HepG2 (cell line): ENCODE results near the gene CITED2. TPM values are rescaled to one million over a fixed set of nuclear protein-coding genes. Genes with fewer than 3 reads are reported as not detected.

Experiments
- AKNA ChIP-seq: sonication (generic); formaldehyde crosslinking; IDR thresholded peaks from 2 replicates; pipeline ENCODE4 v1.4.0; 2020; ENCODE audit warnings: missing genetic modification reagents, borderline replicate concordance
- ARID3A ChIP-seq: IDR thresholded peaks from 2 replicates; pipeline ENCODE4 v1.6.1; 2012; ENCODE audit warnings: low read depth, low read length, improper control_type of control experiment
- ATRX ChIP-seq: sonication (generic); formaldehyde crosslinking; IDR thresholded peaks from 2 replicates; pipeline ENCODE4 v1.4.0; 2020; ENCODE audit warnings: missing genetic modification reagents, borderline replicate concordance
- BHLHE40 ChIP-seq: IDR thresholded peaks from 2 replicates; pipeline ENCODE4 v1.6.1; 2011; ENCODE audit warnings: low read length, improper control_type of control experiment
- ETV5 ChIP-seq: IDR thresholded peaks from 2 replicates; pipeline ENCODE4 v1.6.1; 2018; ENCODE audit warnings: missing biosample characterization, missing genetic modification reagents, inconsistent platforms, borderline replicate concordance
- KIAA2018 ChIP-seq: sonication (generic); formaldehyde crosslinking; IDR thresholded peaks from 2 replicates; pipeline ENCODE4 v1.5.0; 2020; ENCODE audit warnings: mild to moderate bottlenecking, missing genetic modification reagents, borderline replicate concordance
- KLF6 ChIP-seq: IDR thresholded peaks from 2 replicates; pipeline ENCODE4 v1.8.0; 2016; ENCODE audit warnings: missing biosample characterization, missing genetic modification reagents
- NR2F6 ChIP-seq, 2 experiments: IDR thresholded peaks; 2 replicates each; pipeline ENCODE4 v1.6.1; 2016; ENCODE audit warnings: antibody characterized with exemption in 1 of 2, mild to moderate bottlenecking in 1 of 2
- SRSF1 ChIP-seq: fragments of 200-400 bp; formaldehyde crosslinking; optimal IDR thresholded peaks from 2 replicates; pipeline ENCODE3; 2017; ENCODE audit warnings: mild to moderate bottlenecking, low read depth, low read length, moderate library complexity
- TFAP4 ChIP-seq: sonication (generic); IDR thresholded peaks from 2 replicates; pipeline ENCODE4 v1.6.1; 2016; ENCODE audit warnings: low read depth, borderline replicate concordance
- ZC3H13 ChIP-seq: sonication (generic); formaldehyde crosslinking; IDR thresholded peaks from 2 replicates; pipeline ENCODE4 v1.8.1; 2023; ENCODE audit warnings: mild to moderate bottlenecking, missing genetic modification reagents, moderate library complexity
- ZNF777 ChIP-seq: sonication (generic); formaldehyde crosslinking; IDR thresholded peaks from 2 replicates; pipeline ENCODE4 v1.4.0; 2020; ENCODE audit warnings: missing genetic modification reagents
- ZSCAN31 ChIP-seq: sonication (generic); formaldehyde crosslinking; IDR thresholded peaks from 2 replicates; pipeline ENCODE4 v1.5.0; 2020; ENCODE audit warnings: low read depth, mild to moderate bottlenecking, missing genetic modification reagents
- polyA plus RNA-seq, 8 experiments: library from polyadenylated mRNA; depleted of rRNA in 3 of 8; stranded (reverse) in 7 of 8; unstranded in 1 of 8; fragments of >200 nt; fragmentation: Illumina TruSeq in 4 of 8; extraction: Trizol in 4 of 8; gene quantifications; 2 replicates each; pipeline versions ENCODE4 v1.2.1 to v1.2.3, GENCODE V29; 2011 to 2016; ENCODE audit warnings: low read depth in 4 of 8, missing spikeins in 1 of 8, mixed read lengths in 1 of 8; ENCODE audit not compliant: insufficient read depth in 1 of 8
- total RNA-seq, 5 experiments: library from RNA; depleted of rRNA; stranded (reverse); fragments of >200 nt; fragmentation: Illumina TruSeq; extraction: Trizol; gene quantifications; 2 replicates each; pipeline ENCODE4 v1.2.3, GENCODE V29; 2016; ENCODE audit warnings: low read depth in 1 of 5

Gene CITED2
- total and polyA plus RNA-seq, 2 of the 13 experiments (the other 11 are each of a cell fraction or from before 2014, with no cell fraction given), result 17.6 to 57.2 TPM

GRCh38 chr6:139369568-139370282 is 4.7 kb downstream of the CITED2 start (continued):
- no peak for TF ChIP-seq KIAA2018 (CRISPR knock-in tag)
- TF ChIP-seq BHLHE40, result no peak
- no peak for TF ChIP-seq ZNF777 (CRISPR knock-in tag)
- no peak for TF ChIP-seq SRSF1
- TF ChIP-seq TFAP4, result no peak
- no peak for TF ChIP-seq ZC3H13 (CRISPR knock-in tag)
- TF ChIP-seq AKNA (CRISPR knock-in tag), result no peak
- TF ChIP-seq NR2F6 (IDR thresholded peaks at IDR 0.05), result peak; percentile 67
- peak; percentile 67 for TF ChIP-seq NR2F6 (CRISPR knock-in tag; IDR thresholded peaks at IDR 0.05)
- TF ChIP-seq ETV5 (CRISPR knock-in tag), result no peak
- no peak for TF ChIP-seq KLF6 (CRISPR knock-in tag)
- TF ChIP-seq ATRX (CRISPR knock-in tag), result no peak
- peak; percentile 30; the same call in 1 of the 2 replicates for TF ChIP-seq ZSCAN31 (CRISPR knock-in tag)
- peak; percentile 94 for TF ChIP-seq ARID3A
